ENCODE data around the gene KLK10. TPM values are rescaled to one million over a fixed set of nuclear protein-coding genes. Genes with fewer than 3 reads are reported as not detected.

Gene KLK10
- polyA plus RNA-seq, 1 of the 3 experiments (the other 2 are of a cell fraction), result not detected

DNA sequence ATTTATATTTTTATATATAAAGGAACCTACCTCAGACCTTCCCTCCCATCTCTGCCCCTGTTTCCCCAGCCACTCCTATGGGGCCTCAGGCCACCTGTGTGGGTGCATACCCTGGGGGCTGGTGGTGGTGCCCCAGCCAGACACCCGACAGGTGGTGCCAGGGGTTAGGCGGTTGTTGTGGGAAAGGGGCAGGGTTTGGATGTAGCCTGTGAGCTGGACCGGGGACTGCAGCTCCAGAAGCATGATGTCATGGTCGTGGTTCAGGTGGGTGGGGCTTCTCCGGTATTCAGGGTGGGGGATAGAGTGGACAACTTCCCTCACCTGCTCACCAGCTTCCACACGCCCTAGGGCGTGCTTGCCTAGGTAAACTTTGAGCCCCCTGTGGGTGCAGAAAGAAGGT lies 40.2 kb upstream of the KLK10 start:
- no peaks in the 10 kb centered on the region for H3K79me2 ChIP-seq (ENCODE audit: insufficient read depth)
- no peak for DNase-seq
- no peaks in the 10 kb centered on the region for H3K9me3 ChIP-seq
- WGBS (ENCODE audit: low lambda C conversion rate), result 0% methylated on average over 4 of the region's 7 CpGs
- no peaks in the 10 kb centered on the region for H3K36me3 ChIP-seq (replicated peaks in 1 of 2; ENCODE audit: control insufficient read depth in 1 of 2, insufficient read depth in 2 of 2, low read length in 1 of 2)
- no peak overlapping the region for H3K4me3 ChIP-seq (ENCODE audit: low read depth in 2 of 2, low read length in 1 of 2)
- no peaks in the 10 kb centered on the region for H3K9me2 ChIP-seq
- H4K20me1 ChIP-seq (ENCODE audit: insufficient read depth), result no peaks in the 10 kb centered on the region
- H2AFZ ChIP-seq (ENCODE audit: low read depth), result no peak overlapping the region
- H3K4me2 ChIP-seq, result no peak overlapping the region
- no peaks in the 10 kb centered on the region for H3F3A ChIP-seq (replicated peaks; ENCODE audit: insufficient read depth)
- H3K9ac ChIP-seq, result no peak overlapping the region
- no peaks in the 10 kb centered on the region for H3K4me1 ChIP-seq (ENCODE audit: control insufficient read depth in 1 of 2, insufficient read depth in 2 of 2, low read depth in 1 of 2, low read length in 1 of 2)
- ChIA-PET CTCF (no interaction called here), POLR2A (no interaction called here)
- no peak overlapping the region for H3K27ac ChIP-seq (ENCODE audit: low read depth in 2 of 2, low read length in 1 of 2)
- TF ChIP-seq CHD2 (IDR thresholded peaks at IDR 0.05; ENCODE audit: low read length, partially characterized antibody) (no peak), EP300 (IDR thresholded peaks at IDR 0.05; ENCODE audit: borderline replicate concordance in 1 of 2, low read depth in 1 of 2, low read length in 1 of 2) (no peak), ZBTB33 (IDR thresholded peaks at IDR 0.05; ENCODE audit: borderline replicate concordance, low read depth) (no peak), JUND (IDR thresholded peaks at IDR 0.05) (no peak), USF1 (IDR thresholded peaks at IDR 0.05; ENCODE audit: borderline replicate concordance, low read depth) (no peak), CTCF (IDR thresholded peaks at IDR 0.05) (no peak), TAF1 (IDR thresholded peaks at IDR 0.05; ENCODE audit: borderline replicate concordance, low read depth, low read length) (no peak), FOXJ3 (CRISPR knock-in tag; IDR thresholded peaks at IDR 0.05) (no peak), TCF12 (IDR thresholded peaks at IDR 0.05) (no peak), RAD21 (IDR thresholded peaks at IDR 0.05; ENCODE audit: low read length) (no peak), SIN3A (IDR thresholded peaks at IDR 0.05; ENCODE audit: borderline replicate concordance, low read depth, low read length) (no peak), USF2 (IDR thresholded peaks at IDR 0.05; ENCODE audit: borderline replicate concordance, low read depth, low read length) (no peak), FOSL2 (IDR thresholded peaks at IDR 0.05; ENCODE audit: borderline replicate concordance, low read depth) (no peak), NFIC (IDR thresholded peaks at IDR 0.05; ENCODE audit: borderline replicate concordance) (no peak), SMC3 (IDR thresholded peaks at IDR 0.05; ENCODE audit: low read depth, low read length) (no peak), RXRA (IDR thresholded peaks at IDR 0.05; ENCODE audit: borderline replicate concordance, low read depth) (no peak)
- peaks cover 38% of the 10 kb centered on the region; the same call in 1 of the 2 replicates for H3K27me3 ChIP-seq (ENCODE audit: insufficient read depth)
